Measurements from ENCODE around the gene SPRY4.
A peak's percentile ranks its signal among the peaks of the same experiment; 100 is the strongest.
"Not testable (repeated sequence)": the region's sequence is repeated elsewhere in the genome, so short reads cannot be mapped to it uniquely, and the experiment has no call there.

The SPRY4 gene

GRCh38 chr5:142292249-142292648, 32.6 kb downstream of the SPRY4 start:
- no peak for DNase-seq

GRCh38 chr5:142290577-142291299, 34.1 kb downstream of the SPRY4 start:
- no peak for DNase-seq

GRCh38 chr5:142289708-142290576, 34.9 kb downstream of the SPRY4 start:
- DNase-seq, result no peak

GRCh38 chr5:142287973-142288313, 36.9 kb downstream of the SPRY4 start:
- no peak for DNase-seq

GRCh38 chr5:142287096-142287972, 37.5 kb downstream of the SPRY4 start:
- no peak for DNase-seq

- DNase-seq, result no peak
Observed at GRCh38 chr5:142286111-142286510, 38.7 kb downstream of the SPRY4 start.

- no peak for DNase-seq
Observed at GRCh38 chr5:142283304-142283703, 41.5 kb downstream of the SPRY4 start.

GRCh38 chr5:142281966-142282365, 42.9 kb downstream of the SPRY4 start:
- DNase-seq, result no peak

- no peak for DNase-seq
Observed at GRCh38 chr5:142281008-142281367, 43.8 kb downstream of the SPRY4 start.

GRCh38 chr5:142280066-142281007, 44.5 kb downstream of the SPRY4 start:
- DNase-seq, result peak; percentile 78

- DNase-seq, result no peak
Observed at GRCh38 chr5:142278627-142279026, 46.2 kb downstream of the SPRY4 start.

- no peak for DNase-seq
Observed at GRCh38 chr5:142277796-142278195, 47.0 kb downstream of the SPRY4 start.

- no peak for DNase-seq
Observed at GRCh38 chr5:142276517-142276916, 48.3 kb downstream of the SPRY4 start.

- DNase-seq, result no peak
Observed at GRCh38 chr5:142275496-142275895, 49.3 kb downstream of the SPRY4 start.

- DNase-seq, result not testable (repeated sequence)
Observed at GRCh38 chr5:142272596-142272995, 52.2 kb downstream of the SPRY4 start.

GRCh38 chr5:142264084-142264483, 60.7 kb downstream of the SPRY4 start:
- not testable (repeated sequence) for DNase-seq

GRCh38 chr5:142263346-142263745, 61.5 kb downstream of the SPRY4 start:
- DNase-seq, result no peak

GRCh38 chr5:142262683-142263082, 62.1 kb downstream of the SPRY4 start:
- DNase-seq, result no peak

All from left hindlimb (tissue), 1 donor.